Neural cell (in vitro differentiated cells): ENCODE measurements around the gene TYRO3. TPM values are rescaled to one million over a fixed set of nuclear protein-coding genes. Genes with fewer than 3 reads are reported as not detected.

Experiments used
- H2AFZ ChIP-seq: fragments of 200-600, 300-800 bp; sonication (generic), shearing (Covaris generic); 2 replicates; pipeline ENCODE4 v1.6.0; 2014; ENCODE audit warnings: low read depth, mild to moderate bottlenecking, antibody characterized with exemption, low read length, moderate library complexity
- H3F3A ChIP-seq: fragments of 200-600 bp; shearing (Covaris generic); 2 replicates; pipeline ENCODE4 v1.6.1; 2016; ENCODE audit warnings: mild to moderate bottlenecking, moderate library complexity, mixed read lengths, antibody characterized with exemption, low read length; ENCODE audit not compliant: insufficient read depth, poor library complexity, severe bottlenecking
- H3K27ac ChIP-seq: fragments of 200-600, 300-800 bp; sonication (generic), shearing (Covaris generic); 2 replicates; pipeline ENCODE4 v1.5.1; 2014; ENCODE audit warnings: mild to moderate bottlenecking, low read length, moderate library complexity
- H3K27me3 ChIP-seq: fragments of 300-800, 200-600 bp; sonication (generic), shearing (Covaris generic); 2 replicates; pipeline ENCODE4 v1.6.0; 2014; ENCODE audit warnings: mild to moderate bottlenecking, low read depth, low read length, moderate library complexity; ENCODE audit not compliant: insufficient read depth
- H3K36me3 ChIP-seq: fragments of 300-800, 200-600 bp; sonication (generic), shearing (Covaris generic); 2 replicates; pipeline ENCODE4 v1.5.1; 2014; ENCODE audit warnings: mild to moderate bottlenecking, antibody characterized with exemption, low read length, moderate library complexity; ENCODE audit not compliant: insufficient read depth
- H3K4me2 ChIP-seq: fragments of 300-800, 200-600 bp; sonication (generic), shearing (Covaris generic); 2 replicates; pipeline ENCODE4 v1.6.0; 2014; ENCODE audit warnings: mild to moderate bottlenecking, low read length
- H3K4me3 ChIP-seq: fragments of 300-800, 200-600 bp; sonication (generic), shearing (Covaris generic); 2 replicates; pipeline ENCODE4 v1.5.1; 2014; ENCODE audit warnings: mild to moderate bottlenecking, low read length, moderate library complexity
- H3K79me2 ChIP-seq: fragments of 200-600 bp; shearing (Covaris generic); replicated peaks from 2 replicates; pipeline ENCODE4 v1.6.0; 2014; ENCODE audit warnings: mild to moderate bottlenecking, low read length, moderate library complexity; ENCODE audit not compliant: insufficient read depth
- H3K9ac ChIP-seq: fragments of 300-800, 200-600 bp; sonication (generic), shearing (Covaris generic); 2 replicates; pipeline ENCODE4 v1.6.1; 2016; ENCODE audit warnings: mild to moderate bottlenecking, low read length, mixed read lengths
- H3K9me2 ChIP-seq: fragments of 200-600 bp; shearing (Covaris generic); 2 replicates; pipeline ENCODE4 v1.6.1; 2016; ENCODE audit warnings: mild to moderate bottlenecking, low read length, mixed read lengths; ENCODE audit not compliant: insufficient read depth
- H3K9me3 ChIP-seq: fragments of 200-600, 300-800 bp; sonication (generic), shearing (Covaris generic); 2 replicates; pipeline ENCODE4 v1.6.1; 2016; ENCODE audit warnings: mild to moderate bottlenecking, mixed run types, low read length, moderate library complexity, mixed read lengths
- H4K20me1 ChIP-seq: fragments of 200-600 bp; shearing (Covaris generic); 2 replicates; pipeline ENCODE4 v1.6.1; 2016; ENCODE audit warnings: mild to moderate bottlenecking, mixed run types; ENCODE audit not compliant: insufficient read depth
- EP300 ChIP-seq: fragments of 450-650 bp; conservative IDR thresholded peaks from 2 replicates; pipeline ENCODE4 v1.6.1; 2014; ENCODE audit warnings: antibody characterized with exemption, mild to moderate bottlenecking, moderate library complexity; ENCODE audit not compliant: poor library complexity, severe bottlenecking
- EZH2 ChIP-seq: fragments of 200-600, 300-800 bp; shearing (Covaris generic), sonication (generic); IDR thresholded peaks from 2 replicates; pipeline ENCODE4 v1.6.1; 2014; ENCODE audit warnings: antibody characterized with exemption, low read length, borderline replicate concordance, mild to moderate bottlenecking; ENCODE audit not compliant: insufficient read depth, poor library complexity, severe bottlenecking
- MXI1 ChIP-seq: fragments of 450-650 bp; conservative IDR thresholded peaks from 2 replicates; pipeline ENCODE4 v1.6.1; 2014; ENCODE audit warnings: antibody characterized with exemption, mild to moderate bottlenecking; ENCODE audit not compliant: poor library complexity, severe bottlenecking
- POLR2AphosphoS5 ChIP-seq: IDR thresholded peaks from 2 replicates; pipeline ENCODE4 v1.6.1; 2012
- RAD21 ChIP-seq: fragments of 450-650 bp; conservative IDR thresholded peaks from 2 replicates; pipeline ENCODE4 v1.6.1; 2014; ENCODE audit warnings: antibody characterized with exemption, mild to moderate bottlenecking, moderate library complexity
- REST ChIP-seq: IDR thresholded peaks from 2 replicates; pipeline ENCODE4 v1.6.1; 2012; ENCODE audit warnings: borderline replicate concordance
- SMC3 ChIP-seq: fragments of 450-650 bp; conservative IDR thresholded peaks from 2 replicates; pipeline ENCODE4 v1.6.1; 2014; ENCODE audit warnings: antibody characterized with exemption, mild to moderate bottlenecking, moderate library complexity; ENCODE audit not compliant: poor library complexity
- TAF1 ChIP-seq: IDR thresholded peaks from 2 replicates; pipeline ENCODE4 v1.6.1; 2012; ENCODE audit warnings: low read depth
- polyA plus RNA-seq: library from polyadenylated mRNA; depleted of rRNA; stranded (reverse); fragments of >200 nt; gene quantifications from 2 replicates; pipeline ENCODE4 v1.2.3, GENCODE V29; 2014
- TF ChIP-seq, protein P1 (sequence below): fragments of 450-650 bp; IDR thresholded peaks from 2 replicates; pipeline ENCODE4 v1.5.1; 2014; ENCODE audit warnings: antibody characterized with exemption, mild to moderate bottlenecking, moderate library complexity; ENCODE audit not compliant: poor library complexity, severe bottlenecking

The TYRO3 gene
- polyA plus RNA-seq, 1 donor from 2014 or later, result 12.1 TPM

- TF ChIP-seq MXI1, result no peak
These were observed 2.2 kb downstream of the TYRO3 start (continued) for GRCh38 chr15:41561104-41561776.

GRCh38 chr15:41561777-41562145, 2.7 kb downstream of the TYRO3 start:
- Histone ChIP-seq H3K4me2 (no peak overlapping the region), H3K36me3 (no peaks in the 10 kb centered on the region), H3K27me3 (no peaks in the 10 kb centered on the region), H3K4me3 (no peak overlapping the region), H3K9me2 (no peaks in the 10 kb centered on the region), H2AFZ (no peak overlapping the region), H3F3A (peaks cover 7% of the 10 kb centered on the region), H3K9ac (no peak overlapping the region), H3K27ac (no peak overlapping the region), H3K79me2 (no peaks in the 10 kb centered on the region), H4K20me1 (no peaks in the 10 kb centered on the region), H3K9me3 (no peaks in the 10 kb centered on the region)
- TF ChIP-seq POLR2AphosphoS5 (no peak), SMC3 (no peak)

GRCh38 chr15:41562244-41562643, 3.2 kb downstream of the TYRO3 start:
- Histone ChIP-seq H3K36me3 (no peaks in the 10 kb centered on the region), H3K27ac (no peak overlapping the region), H3F3A (peaks cover 7% of the 10 kb centered on the region), H3K9ac (no peak overlapping the region), H3K9me3 (no peaks in the 10 kb centered on the region), H3K79me2 (no peaks in the 10 kb centered on the region), H3K27me3 (no peaks in the 10 kb centered on the region), H3K4me3 (no peak overlapping the region), H2AFZ (no peak overlapping the region), H4K20me1 (no peaks in the 10 kb centered on the region), H3K4me2 (no peak overlapping the region), H3K9me2 (no peaks in the 10 kb centered on the region)
- TF ChIP-seq REST, result no peak
- TF ChIP-seq, protein P1, sequence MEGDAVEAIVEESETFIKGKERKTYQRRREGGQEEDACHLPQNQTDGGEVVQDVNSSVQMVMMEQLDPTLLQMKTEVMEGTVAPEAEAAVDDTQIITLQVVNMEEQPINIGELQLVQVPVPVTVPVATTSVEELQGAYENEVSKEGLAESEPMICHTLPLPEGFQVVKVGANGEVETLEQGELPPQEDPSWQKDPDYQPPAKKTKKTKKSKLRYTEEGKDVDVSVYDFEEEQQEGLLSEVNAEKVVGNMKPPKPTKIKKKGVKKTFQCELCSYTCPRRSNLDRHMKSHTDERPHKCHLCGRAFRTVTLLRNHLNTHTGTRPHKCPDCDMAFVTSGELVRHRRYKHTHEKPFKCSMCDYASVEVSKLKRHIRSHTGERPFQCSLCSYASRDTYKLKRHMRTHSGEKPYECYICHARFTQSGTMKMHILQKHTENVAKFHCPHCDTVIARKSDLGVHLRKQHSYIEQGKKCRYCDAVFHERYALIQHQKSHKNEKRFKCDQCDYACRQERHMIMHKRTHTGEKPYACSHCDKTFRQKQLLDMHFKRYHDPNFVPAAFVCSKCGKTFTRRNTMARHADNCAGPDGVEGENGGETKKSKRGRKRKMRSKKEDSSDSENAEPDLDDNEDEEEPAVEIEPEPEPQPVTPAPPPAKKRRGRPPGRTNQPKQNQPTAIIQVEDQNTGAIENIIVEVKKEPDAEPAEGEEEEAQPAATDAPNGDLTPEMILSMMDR, result no peak
- no peak for TF ChIP-seq POLR2AphosphoS5
- TF ChIP-seq EP300, result no peak
- TF ChIP-seq TAF1, result no peak
- TF ChIP-seq RAD21, result no peak
- TF ChIP-seq MXI1, result no peak
- no peak for TF ChIP-seq EZH2
- no peak for TF ChIP-seq SMC3
